Hepatocyte (in vitro differentiated cells): ENCODE results near the gene AGO3.

Experiments used
- CTCF ChIP-seq: fragments of 200-600 bp; sonication (generic); IDR thresholded peaks from 2 replicates; pipeline ENCODE4 v1.5.1; 2016; ENCODE audit warnings: antibody characterized with exemption, mild to moderate bottlenecking; ENCODE audit not compliant: poor library complexity
- EZH2 ChIP-seq: fragments of 200-600 bp; sonication (generic); IDR thresholded peaks from 2 replicates; pipeline ENCODE4 v1.6.1; 2016; ENCODE audit warnings: antibody characterized with exemption, mild to moderate bottlenecking, borderline replicate concordance

- TF ChIP-seq CTCF (no peak), EZH2 (no peak)
Measured at GRCh38 chr1:36035154-36035553, 104.2 kb downstream of the AGO3 start.
